CD4-positive, alpha-beta T cell treated with Interleukin-6 at 100 ng/mL for 8 hours (primary cell): ENCODE measurements around the gene CDH22.
A peak's percentile ranks its signal among the peaks of the same experiment; 100 is the strongest.

Experiments
- DNase-seq: peaks from one replicate; pipeline ENCODE4 v3.0.0-alpha.2; 2020; ENCODE audit warnings: mixed read lengths, low spot score

The CDH22 gene

GRCh38 chr20:46268131-46268614 lies 40.1 kb downstream of the CDH22 start:
- no peak for DNase-seq

DNA sequence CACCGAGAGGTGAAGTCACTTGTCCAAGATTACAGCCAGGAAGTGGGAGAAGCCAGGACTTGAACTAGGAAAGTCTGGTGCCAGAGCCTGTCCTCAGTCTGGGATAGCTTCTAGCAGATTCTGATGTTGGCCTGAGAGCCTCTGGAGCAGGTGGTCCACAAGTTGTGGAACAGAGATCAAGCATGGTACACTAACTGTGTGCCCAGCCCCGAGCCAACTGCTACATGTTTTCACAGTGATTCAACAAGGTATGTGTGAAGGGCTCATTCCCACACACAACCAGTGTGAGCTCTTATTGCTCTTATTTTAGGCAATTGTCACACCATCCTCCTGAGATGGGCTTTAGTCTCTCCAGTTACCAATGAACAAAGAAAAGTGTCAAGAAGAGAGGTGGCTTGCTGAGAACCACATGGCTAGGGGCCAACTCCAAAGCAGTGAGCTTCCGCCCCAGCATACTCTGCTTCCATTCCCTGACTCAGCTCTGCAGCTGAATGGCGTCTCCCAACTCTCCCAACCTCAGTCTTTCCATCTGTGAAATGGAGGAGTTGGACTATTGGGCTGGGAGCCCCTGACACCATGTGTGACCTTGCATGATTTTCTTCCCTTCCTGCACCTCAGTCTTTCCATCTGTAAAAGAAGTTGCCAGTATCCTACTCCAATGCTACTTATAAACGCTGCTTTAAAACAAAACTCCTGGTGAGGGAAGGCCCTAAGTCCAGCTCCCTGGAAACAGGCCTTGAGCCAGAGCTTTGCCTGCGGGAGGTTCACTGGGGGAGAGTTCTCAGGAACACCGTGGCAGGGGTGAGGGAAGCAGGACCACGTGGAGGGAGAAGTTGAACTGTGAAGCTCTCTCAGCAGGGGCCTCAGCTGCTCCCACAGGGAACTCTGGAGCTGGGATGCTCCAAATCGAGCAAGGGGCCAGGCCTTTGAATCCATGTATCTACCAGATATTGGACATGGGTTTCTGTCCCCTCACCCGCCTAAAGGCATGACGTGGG lies 40.9 kb downstream of the CDH22 start:
- DNase-seq, result no peak

GRCh38 chr20:46265539-46265938 lies 42.8 kb downstream of the CDH22 start:
- no peak for DNase-seq

- DNase-seq, result no peak
Measured at GRCh38 chr20:46264391-46265266, 43.7 kb downstream of the CDH22 start.

GRCh38 chr20:46261456-46262253 lies 46.6 kb downstream of the CDH22 start:
- DNase-seq, result no peak

DNA sequence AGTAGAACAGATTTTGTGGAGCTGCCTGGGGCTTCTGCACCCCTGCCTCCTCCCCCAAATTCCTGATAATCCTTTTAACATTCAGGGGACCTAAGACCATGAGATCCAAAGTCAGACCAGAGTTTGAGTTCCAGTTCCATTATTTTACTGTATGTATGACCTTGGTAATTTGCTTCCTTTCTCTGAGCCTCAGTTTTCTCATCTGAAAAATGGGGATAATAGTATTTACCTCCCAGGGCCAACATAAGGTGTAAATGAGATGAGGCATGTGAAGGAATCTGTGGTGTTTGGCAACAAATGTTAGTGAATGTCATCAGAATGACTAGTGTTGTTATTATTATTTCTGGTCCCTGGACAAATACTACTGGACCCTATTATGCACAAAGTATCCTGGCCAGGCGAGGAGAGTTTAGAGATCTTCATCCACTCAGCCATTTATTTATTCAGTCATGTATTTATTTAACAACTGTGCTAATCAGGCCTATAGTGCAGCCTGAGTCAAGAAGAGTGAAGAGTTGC lies 47.3 kb downstream of the CDH22 start:
- no peak for DNase-seq

- DNase-seq, result no peak
Measured at GRCh38 chr20:46260480-46260879, 47.8 kb downstream of the CDH22 start.

DNA sequence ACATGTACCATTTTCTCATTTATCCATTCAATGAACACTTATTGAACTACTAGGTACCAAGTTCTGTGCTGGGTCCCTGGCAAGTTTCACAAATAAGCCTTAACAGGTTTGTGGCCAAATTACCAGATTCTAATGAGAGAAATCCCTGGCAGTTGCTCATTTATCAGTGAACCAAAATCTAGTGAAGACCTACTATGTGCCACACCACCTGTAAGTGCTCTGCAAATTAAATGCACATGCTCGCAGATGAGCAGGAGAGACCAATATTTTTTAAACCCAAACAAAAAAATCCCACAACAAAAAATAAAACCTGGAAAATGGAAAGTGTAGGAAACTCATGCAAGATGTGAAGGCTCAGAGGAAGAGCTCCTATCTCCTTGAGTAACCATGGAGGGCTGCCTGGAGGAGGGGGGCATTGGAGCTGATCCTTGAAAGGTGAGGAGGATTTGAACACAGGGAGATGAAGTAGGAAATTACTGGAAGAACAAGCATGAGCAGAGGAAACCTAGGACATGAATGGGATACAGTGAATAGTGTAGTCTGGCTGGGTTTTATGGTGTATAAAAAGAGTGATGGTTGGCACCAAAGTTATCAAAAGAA lies 48.9 kb downstream of the CDH22 start:
- DNase-seq, result no peak

DNA sequence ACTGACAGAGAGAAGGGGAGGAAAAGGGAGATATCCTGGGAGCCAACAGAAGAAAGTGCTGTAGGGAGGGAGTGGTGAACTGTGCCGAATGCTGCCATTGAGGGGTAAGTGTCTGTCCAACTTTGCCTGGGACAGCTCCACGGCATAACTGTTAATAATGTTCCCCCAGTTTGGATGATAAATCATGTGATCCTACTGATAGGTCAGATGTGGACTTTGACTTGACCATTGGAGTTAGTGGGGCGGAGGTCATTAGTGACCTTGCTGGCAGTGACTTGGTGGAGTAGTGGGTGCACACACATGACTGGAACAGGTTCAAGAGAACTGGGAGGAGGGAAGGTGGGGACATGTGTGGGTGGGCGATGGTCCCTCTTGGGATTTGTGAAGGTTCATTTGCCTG lies 50.4 kb downstream of the CDH22 start:
- no peak for DNase-seq

DNA sequence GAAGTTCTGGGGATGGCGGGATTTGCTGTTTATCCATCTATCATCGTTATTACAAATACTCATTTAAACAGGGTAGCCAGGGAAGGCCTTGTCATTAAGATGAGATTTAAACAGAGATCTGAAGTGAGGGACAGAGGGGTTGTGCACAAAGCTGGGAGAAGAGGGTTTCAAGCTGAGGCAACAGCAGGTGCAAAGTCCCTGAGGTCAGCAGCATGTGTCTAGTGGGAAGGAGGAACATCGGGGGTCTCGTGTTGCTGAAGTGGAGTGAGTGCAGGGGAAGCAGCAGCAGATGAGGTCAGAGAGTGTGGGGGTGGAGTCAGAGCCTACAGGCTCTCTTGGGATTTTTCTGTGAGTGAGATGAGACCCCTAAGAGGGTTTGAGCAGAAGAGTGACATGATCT lies 52.0 kb downstream of the CDH22 start:
- no peak for DNase-seq

DNA sequence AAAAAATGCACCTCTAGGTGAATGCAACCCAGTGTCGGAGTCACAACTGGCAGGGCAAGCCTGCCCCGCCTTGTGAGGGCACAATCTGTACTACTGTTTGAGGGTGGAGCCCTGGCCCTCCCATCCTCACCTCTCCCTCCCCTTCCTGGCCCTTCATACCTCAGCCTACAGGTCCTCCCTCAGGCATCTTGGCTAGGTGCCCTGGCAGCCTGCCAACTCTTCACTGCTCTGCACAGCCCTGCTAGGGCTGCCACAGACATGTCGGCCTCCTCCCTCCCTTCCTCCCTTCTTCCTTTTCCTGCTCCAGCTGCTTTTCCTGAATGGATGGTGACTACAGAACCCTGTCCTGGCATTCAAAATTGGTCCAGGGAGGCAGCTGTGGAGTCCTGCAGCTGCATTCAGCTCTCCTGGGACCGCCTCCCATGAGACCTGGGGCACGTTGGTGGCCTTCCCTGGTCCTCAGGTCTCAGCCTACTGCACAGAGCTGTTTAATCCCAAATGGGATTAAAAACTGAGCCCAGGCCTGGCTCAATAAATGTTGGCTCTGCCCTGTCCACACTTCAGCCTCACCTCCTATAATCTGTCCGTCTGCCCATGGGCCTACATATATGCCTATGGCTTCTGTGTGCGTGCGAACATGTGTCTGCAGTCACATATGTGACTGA lies 52.7 kb downstream of the CDH22 start:
- DNase-seq, result no peak

DNA sequence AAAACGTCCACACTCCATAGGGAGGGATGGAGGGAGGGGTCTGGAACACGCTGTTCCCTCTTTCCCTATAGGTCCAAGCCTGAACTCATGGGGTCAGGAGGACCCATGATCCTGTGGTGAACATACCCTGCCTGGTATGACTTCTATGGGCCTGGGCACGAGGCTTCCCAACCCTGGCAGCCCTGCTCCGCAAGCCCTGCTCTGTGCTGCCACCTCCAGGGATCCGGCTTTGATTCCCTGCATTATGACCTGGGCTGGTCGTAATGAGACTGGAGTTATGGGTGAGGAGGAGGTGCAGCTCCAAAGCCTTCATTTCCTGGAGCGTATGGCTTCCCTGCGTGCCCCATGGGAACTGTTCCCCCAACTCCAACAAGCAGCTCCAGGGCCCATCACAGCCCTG lies 54.9 kb downstream of the CDH22 start:
- DNase-seq, result no peak

- no peak for DNase-seq
Measured at GRCh38 chr20:46252352-46253091, 55.8 kb downstream of the CDH22 start.

DNA sequence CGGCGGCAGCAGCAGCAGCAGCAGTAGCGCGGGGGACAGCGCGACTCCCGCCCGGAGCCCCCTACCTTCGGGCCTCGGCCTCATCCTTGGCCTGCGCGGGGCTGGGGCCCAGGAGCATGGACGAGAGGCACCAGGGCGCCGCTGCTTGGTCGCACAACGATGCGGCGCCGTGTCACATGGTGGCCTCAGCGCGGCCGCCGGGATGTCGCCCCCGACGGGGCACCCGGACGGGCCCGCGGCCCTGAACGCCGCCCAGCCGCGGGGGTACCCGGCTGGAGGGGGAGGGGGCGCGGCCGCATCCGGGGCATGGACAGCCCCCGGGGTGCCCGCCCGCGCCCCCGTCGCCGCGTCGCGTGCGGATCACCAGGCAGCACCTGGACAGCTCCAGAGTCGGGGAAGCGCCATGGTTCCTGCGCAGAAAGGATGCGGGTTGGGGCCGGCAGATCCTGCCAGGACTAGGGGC lies 57.1 kb downstream of the CDH22 start:
- DNase-seq, result no peak

DNA sequence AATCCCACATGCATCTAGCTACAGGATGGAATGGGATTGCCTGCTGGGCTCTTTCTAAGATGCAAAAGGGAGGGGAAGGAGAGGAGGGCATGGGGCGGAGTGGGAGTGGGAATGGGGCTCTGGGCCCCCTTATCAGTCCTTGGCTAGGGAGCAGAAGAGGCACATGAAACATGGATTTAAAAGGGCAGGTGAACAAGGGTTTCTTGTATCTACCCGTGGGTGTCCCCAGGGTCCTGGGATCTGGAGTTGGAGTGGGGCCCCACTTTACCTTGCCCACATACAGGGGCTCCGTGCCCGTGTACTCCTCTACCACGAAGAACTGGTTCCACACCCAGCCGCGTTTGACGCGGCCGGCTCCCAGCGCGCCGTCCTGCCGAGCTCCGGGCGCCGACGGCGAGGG lies 57.5 kb downstream of the CDH22 start:
- DNase-seq, result no peak

GRCh38 chr20:46249671-46250070 lies 58.6 kb downstream of the CDH22 start:
- no peak for DNase-seq

DNA sequence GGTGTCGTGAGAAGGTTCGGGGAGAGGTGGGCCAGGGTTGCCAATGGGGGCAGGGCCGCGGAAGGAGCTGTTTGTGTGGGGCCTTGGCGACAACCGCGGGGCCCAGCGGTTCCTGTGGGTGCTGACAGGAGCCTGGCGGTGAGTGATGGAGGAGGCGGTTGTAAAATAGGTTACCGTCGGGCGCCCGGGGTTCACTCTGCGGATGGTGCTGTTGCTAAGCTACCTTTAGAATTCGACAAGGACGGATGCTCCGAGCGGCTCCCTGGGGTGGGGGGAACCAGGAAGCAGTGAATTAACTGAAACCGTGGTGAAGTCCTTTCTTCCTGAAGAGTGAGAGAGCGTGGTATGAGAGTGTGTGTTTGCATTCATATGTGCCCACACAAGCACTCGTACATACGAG lies 61.7 kb downstream of the CDH22 start:
- DNase-seq, result peak; percentile 5

GRCh38 chr20:46243707-46244628 lies 64.3 kb downstream of the CDH22 start:
- no peak for DNase-seq

GRCh38 chr20:46242390-46242789 lies 65.9 kb downstream of the CDH22 start:
- DNase-seq, result no peak
